Right atrium auricular region (tissue), 2 donors: ENCODE data around the gene SVIL. TPM values are rescaled to one million over a fixed set of nuclear protein-coding genes. Genes with fewer than 3 reads are reported as not detected.
"Not testable (repeated sequence)": the region's sequence is repeated elsewhere in the genome, so short reads cannot be mapped to it uniquely, and the experiment has no call there.

ENCODE experiments used
- DNase-seq: peaks from one replicate; pipeline ENCODE4 v3.0.0-alpha.2; 2019; ENCODE audit warnings: low spot score
- H3K27ac ChIP-seq, 2 donors: fragments of 200-600 bp; sonication (generic); 1 replicate in 1 of 2; 2 replicates in 1 of 2; pipeline ENCODE4 v1.5.1; 2016 to 2019
- H3K27me3 ChIP-seq, 2 donors: fragments of 200-600 bp; sonication (generic); one replicate each; pipeline versions ENCODE4 v1.5.1 to v1.6.0; 2017 to 2019
- H3K36me3 ChIP-seq: fragments of 200-600 bp; sonication (generic); one replicate; pipeline ENCODE4 v1.5.1; 2016
- H3K4me1 ChIP-seq, 2 donors: fragments of 200-600 bp; sonication (generic); one replicate each; pipeline versions ENCODE4 v1.5.1 to v1.6.0; 2017 to 2019
- H3K4me3 ChIP-seq, 2 donors: fragments of 200-600 bp; sonication (generic); 1 replicate in 1 of 2; 2 replicates in 1 of 2; pipeline ENCODE4 v1.5.1; 2017 to 2019; ENCODE audit warnings: mild to moderate bottlenecking in 1 of 2, moderate library complexity in 1 of 2
- H3K9me3 ChIP-seq, 2 donors: fragments of 200-600 bp; sonication (generic); one replicate each; pipeline ENCODE4 v1.5.1; 2019
- total RNA-seq, 2 donors: library from RNA; depleted of rRNA; stranded (reverse); fragments of >200 nt; gene quantifications; one replicate each; pipeline ENCODE4 v1.1.0, GENCODE V29; 2016
- TF ChIP-seq, protein P1 (sequence below), 2 donors: fragments of 200-600 bp; sonication (generic); IDR thresholded peaks; one replicate each; pipeline ENCODE4 v1.5.1; 2019; ENCODE audit warnings: antibody characterized with exemption in 2 of 2

Gene SVIL
- total RNA-seq, 2 donors from 2014 or later, result 260 to 340 TPM

DNA sequence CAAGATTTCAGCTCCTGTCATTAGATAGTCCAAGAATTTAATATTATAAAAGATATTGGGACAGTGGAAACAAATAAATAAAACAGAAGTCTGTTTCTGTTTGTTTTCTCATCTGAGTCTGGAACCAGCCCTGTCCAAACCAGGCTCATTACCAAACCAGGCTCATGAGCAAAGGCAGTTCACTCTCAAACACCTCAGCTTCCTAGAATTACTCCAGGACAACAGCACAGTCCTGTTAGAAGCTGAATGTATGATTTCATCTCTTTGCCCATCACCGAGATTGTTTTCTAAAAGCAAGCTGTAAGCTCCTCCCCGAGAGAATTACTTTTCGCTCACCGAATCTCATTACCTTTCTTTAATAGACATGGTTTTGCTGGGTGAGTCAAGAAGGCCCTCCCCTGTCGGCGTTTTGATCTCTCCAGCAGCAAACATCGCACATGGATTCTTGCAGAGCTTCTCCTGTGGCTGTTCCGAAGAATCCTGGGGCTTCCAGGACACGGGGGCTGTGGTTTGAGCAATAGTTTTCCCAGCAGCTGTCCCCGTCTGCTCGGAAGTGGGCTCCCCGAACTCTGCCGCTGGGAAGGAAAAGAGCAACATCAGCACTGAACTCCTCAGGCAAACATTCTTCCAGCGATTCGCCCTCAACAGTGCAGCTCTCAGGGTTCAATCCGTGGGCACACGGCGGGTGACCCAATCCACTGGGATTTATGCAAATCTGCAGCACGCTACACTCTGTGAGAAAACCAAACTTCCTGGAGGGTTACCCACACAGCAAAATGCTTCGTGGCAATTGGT lies 112.5 kb downstream of the SVIL start:
- H3K27me3 ChIP-seq, result no peaks in the 10 kb centered on the region
- TF ChIP-seq, protein P1, sequence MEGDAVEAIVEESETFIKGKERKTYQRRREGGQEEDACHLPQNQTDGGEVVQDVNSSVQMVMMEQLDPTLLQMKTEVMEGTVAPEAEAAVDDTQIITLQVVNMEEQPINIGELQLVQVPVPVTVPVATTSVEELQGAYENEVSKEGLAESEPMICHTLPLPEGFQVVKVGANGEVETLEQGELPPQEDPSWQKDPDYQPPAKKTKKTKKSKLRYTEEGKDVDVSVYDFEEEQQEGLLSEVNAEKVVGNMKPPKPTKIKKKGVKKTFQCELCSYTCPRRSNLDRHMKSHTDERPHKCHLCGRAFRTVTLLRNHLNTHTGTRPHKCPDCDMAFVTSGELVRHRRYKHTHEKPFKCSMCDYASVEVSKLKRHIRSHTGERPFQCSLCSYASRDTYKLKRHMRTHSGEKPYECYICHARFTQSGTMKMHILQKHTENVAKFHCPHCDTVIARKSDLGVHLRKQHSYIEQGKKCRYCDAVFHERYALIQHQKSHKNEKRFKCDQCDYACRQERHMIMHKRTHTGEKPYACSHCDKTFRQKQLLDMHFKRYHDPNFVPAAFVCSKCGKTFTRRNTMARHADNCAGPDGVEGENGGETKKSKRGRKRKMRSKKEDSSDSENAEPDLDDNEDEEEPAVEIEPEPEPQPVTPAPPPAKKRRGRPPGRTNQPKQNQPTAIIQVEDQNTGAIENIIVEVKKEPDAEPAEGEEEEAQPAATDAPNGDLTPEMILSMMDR (IDR thresholded peaks at IDR 0.05), result no peak
- H3K4me1 ChIP-seq, result peaks cover 0 to 1% of the 10 kb centered on the region in 2 donors
- peak overlapping the region; percentile 28 to 59 for H3K27ac ChIP-seq
- DNase-seq, result no peak
- H3K36me3 ChIP-seq, result peaks cover 93% of the 10 kb centered on the region
- no peak overlapping the region for H3K4me3 ChIP-seq
- H3K9me3 ChIP-seq, result no peaks in the 10 kb centered on the region

DNA sequence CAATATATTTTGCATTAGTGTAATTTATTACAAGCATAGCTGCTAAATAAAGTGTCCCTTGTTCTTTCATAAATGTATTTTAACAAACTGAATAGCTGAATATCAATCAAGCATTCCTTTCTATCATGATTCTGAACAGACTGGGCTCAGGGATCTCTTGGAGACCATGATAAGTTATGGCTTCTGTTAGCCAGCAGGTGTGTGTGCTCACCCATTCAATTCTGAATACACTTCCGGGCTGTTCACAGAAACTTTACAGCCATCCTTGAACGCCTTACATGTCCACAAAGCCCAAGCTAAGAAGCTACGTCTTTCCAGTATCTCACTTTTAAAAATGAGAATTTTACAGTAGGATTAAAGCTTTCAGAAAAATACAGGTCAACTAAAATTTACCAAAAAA lies 115.1 kb downstream of the SVIL start:
- peak overlapping the region in 1 of 2 donors; percentile 83 for H3K27ac ChIP-seq
- H3K9me3 ChIP-seq, result no peaks in the 10 kb centered on the region
- H3K4me1 ChIP-seq, result peaks cover 0 to 11% of the 10 kb centered on the region in 2 donors
- H3K36me3 ChIP-seq, result peaks cover 77% of the 10 kb centered on the region
- TF ChIP-seq, protein P1 (IDR thresholded peaks at IDR 0.05), result no peak
- no peak for DNase-seq
- H3K4me3 ChIP-seq, result no peak overlapping the region
- no peaks in the 10 kb centered on the region for H3K27me3 ChIP-seq

DNA sequence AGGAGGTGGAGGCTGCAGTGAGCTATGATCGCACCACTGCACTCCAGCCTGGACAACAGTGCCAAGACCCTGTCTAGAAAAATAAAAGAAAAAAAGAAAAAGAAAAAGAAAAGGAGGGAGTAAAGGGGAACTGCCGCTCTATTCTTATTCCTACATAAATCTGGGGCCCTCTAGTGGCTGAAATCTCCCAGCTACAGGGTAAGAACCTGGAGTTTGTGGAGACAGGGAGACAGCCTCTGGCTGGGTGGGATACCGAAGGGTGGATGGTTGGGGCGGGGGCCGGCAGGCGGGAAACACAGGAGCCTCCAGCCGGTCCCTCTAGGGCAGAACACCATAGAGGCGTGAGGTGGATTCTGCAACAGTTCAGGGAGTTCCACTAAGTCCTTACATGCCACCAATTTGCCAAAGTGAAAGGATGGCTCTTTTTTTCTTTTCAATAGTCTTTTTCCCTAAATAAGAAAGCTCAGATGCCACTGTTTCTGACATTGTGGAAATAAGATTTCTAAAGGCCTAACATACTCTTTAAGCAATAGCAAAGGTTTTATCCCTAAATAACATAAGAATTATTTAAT lies 117.3 kb downstream of the SVIL start:
- H3K27me3 ChIP-seq, result no peaks in the 10 kb centered on the region
- TF ChIP-seq, protein P1 (IDR thresholded peaks at IDR 0.05), result peak; percentile 28 to 67
- H3K9me3 ChIP-seq, result no peaks in the 10 kb centered on the region
- DNase-seq, result no peak
- peak overlapping the region; percentile 76 to 83 for H3K27ac ChIP-seq
- H3K4me3 ChIP-seq, result no peak overlapping the region
- H3K4me1 ChIP-seq, result peaks cover 0 to 11% of the 10 kb centered on the region in 2 donors
- H3K36me3 ChIP-seq, result peaks cover 58% of the 10 kb centered on the region

DNA sequence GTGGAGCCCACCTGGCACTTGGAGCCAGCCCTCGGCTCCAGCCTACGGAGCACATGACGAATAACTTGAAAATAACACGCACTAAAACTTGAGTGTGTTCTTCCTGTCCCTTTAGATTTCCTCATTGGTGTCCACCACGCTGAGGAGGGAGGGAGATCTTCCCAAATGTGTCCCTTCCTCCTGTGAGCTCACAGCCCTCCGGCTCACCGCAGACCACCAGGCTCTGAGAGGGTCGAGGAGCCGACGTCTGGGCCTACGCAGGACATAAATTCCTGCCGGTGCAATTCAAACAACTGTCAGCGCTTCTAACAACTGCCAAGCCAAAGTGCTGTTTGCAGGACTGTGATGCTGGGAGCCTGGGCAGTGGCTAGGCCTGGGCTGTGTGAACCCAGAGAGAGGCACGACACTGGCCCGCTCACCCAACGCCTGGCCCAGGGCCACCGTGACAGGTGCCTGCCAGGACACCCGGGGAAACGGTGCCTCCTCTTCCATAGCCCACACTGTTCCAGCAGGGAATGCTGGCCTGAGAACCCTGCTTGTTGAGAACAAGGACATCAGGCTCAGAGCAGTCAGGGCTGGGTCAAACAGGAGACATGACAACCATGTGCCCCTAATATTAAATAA lies 118.3 kb downstream of the SVIL start:
- not testable (repeated sequence) for H3K4me3 ChIP-seq, H3K9me3 ChIP-seq, H3K27me3 ChIP-seq
- peak; percentile 64 for DNase-seq
- H3K36me3 ChIP-seq, result peaks cover 57% of the 10 kb centered on the region
- H3K4me1 ChIP-seq, result peaks cover 0 to 11% of the 10 kb centered on the region in 2 donors
- peak overlapping the region; percentile 76 to 83 for H3K27ac ChIP-seq

DNA sequence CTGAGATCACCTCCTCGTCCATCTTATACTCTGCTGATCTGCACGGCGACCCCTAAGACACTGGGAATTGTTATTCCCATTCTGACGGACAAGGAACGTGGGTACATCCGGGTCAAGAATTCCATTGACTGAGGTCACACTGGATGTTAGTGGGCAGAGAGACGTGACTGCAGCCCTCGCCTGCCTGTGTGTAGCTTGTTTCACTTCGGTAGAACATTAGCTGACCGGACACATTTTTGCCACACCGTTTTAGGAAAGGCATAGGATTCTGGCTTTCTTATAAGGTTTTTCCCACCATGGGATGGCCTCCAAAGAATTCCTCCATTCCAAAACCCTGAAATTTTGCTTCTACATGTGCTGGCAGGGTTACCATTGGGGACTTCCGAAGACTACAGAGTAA lies 118.9 kb downstream of the SVIL start:
- DNase-seq, H3K4me3 ChIP-seq, H3K9me3 ChIP-seq, H3K27me3 ChIP-seq: not testable (repeated sequence)
- Histone ChIP-seq H3K4me1 (peaks cover 0 to 11% of the 10 kb centered on the region in 2 donors), H3K36me3 (peaks cover 52% of the 10 kb centered on the region), H3K27ac (peak overlapping the region; percentile 76 to 83)

DNA sequence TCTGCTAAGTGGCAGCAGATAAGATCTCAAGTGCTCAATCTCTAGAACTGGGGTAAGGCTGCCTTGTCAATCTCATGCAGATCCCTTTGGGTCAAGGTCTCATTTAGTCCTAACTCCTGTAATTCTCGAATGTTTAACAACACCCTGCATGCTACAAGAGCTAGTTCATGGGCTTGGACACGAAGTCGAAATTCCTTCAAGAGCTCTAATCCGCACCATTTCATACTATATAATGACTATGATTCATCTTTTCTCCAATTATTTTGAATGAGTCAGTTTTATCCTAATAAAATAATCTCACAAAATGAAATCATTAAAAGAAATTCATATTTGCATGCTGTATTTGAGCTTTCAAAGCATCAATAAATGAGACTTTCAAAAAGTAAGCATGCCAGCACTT lies 119.7 kb downstream of the SVIL start:
- H3K4me1 ChIP-seq, result peaks cover 0 to 11% of the 10 kb centered on the region in 2 donors
- DNase-seq, H3K4me3 ChIP-seq, H3K27me3 ChIP-seq, H3K9me3 ChIP-seq: not testable (repeated sequence)
- H3K36me3 ChIP-seq, result peaks cover 44% of the 10 kb centered on the region
- H3K27ac ChIP-seq, result peak overlapping the region; percentile 76 to 83

DNA sequence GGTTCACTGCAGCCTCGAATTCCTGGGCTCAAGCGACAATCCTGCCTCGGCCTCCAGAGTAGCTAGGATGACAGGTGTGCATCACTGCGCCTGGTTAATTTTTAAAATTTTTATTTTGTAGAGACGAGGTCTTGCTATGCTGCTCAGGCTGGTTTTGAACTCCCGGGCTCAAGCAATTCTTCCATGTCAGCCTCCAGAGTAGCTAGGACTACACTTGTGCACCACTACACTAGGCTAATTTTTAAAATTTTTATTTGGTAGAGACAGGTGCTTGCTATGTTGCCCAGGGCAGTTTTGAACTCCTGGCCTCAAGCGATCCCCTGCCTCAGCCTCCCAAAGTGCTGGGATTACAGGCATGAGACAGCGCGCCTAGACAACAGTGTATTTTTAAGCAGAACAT lies 120.5 kb downstream of the SVIL start:
- Histone ChIP-seq H3K36me3 (peaks cover 40% of the 10 kb centered on the region), H3K27ac (peak overlapping the region; percentile 76 to 83), H3K4me1 (peaks cover 0 to 14% of the 10 kb centered on the region in 2 donors), H3K27me3 (no peaks in the 10 kb centered on the region), H3K4me3 (no peak overlapping the region), H3K9me3 (no peaks in the 10 kb centered on the region)
- DNase-seq, result no peak
- TF ChIP-seq, protein P1 (IDR thresholded peaks at IDR 0.05), result no peak
